ENCODE results near the gene NCKAP1. TPM values are rescaled to one million over a fixed set of nuclear protein-coding genes. Genes with fewer than 3 reads are reported as not detected.
A peak's percentile ranks its signal among the peaks of the same experiment; 100 is the strongest.

The NCKAP1 gene
- total and polyA plus RNA-seq, 2 donors (not counting 1 experiment from before 2014, with no cell fraction given): 141 to 219 TPM

- Histone ChIP-seq H3K4me1 (ENCODE audit: control insufficient read depth, extremely low read depth, insufficient read depth, low read length) (no peaks in the 10 kb centered on the region), H3K36me3 (ENCODE audit: control insufficient read depth, insufficient read depth, low read length) (peaks cover 3% of the 10 kb centered on the region), H4K20me1 (ENCODE audit: control insufficient read depth, extremely low read depth, insufficient read depth, low read length) (no peaks in the 10 kb centered on the region), H3K27me3 (ENCODE audit: control insufficient read depth, insufficient read depth, low read length) (no peaks in the 10 kb centered on the region), H2AFZ (ENCODE audit: low read length) (no peak overlapping the region), H3K9ac (ENCODE audit: insufficient read depth, low read length) (no peak overlapping the region), H3K79me2 (ENCODE audit: control insufficient read depth, insufficient read depth, low read length) (no peaks in the 10 kb centered on the region), H3K4me3 (replicated peaks in 1 of 4; ENCODE audit: control extremely low read depth in 1 of 4, insufficient read depth in 1 of 4, low read depth in 3 of 4, low read length in 4 of 4) (no peak overlapping the region), H3K4me2 (ENCODE audit: extremely low read depth, insufficient read depth, low read length) (no peak overlapping the region), H3K27ac (ENCODE audit: insufficient read depth, low read length) (no peak overlapping the region), H3K9me3 (ENCODE audit: control insufficient read depth, insufficient read depth, low read depth, low read length) (no peaks in the 10 kb centered on the region)
- DNase-seq (ENCODE audit: low read depth in 2 of 2): no peak
- no peak for TF ChIP-seq EZH2 (IDR thresholded peaks at IDR 0.05; ENCODE audit: low read length, missing control alignments)
- TF ChIP-seq CTCF (conservative IDR thresholded peaks at IDR 0.05 in 1 of 2, IDR thresholded peaks at IDR 0.05 in 1 of 2; ENCODE audit: low read depth in 1 of 2, low read length in 2 of 2): no peak
Observed at GRCh38 chr2:182943339-182943738, 94.9 kb downstream of the NCKAP1 start.

- TF ChIP-seq CTCF (conservative IDR thresholded peaks at IDR 0.05 in 1 of 2, IDR thresholded peaks at IDR 0.05 in 1 of 2; ENCODE audit: low read depth in 1 of 2, low read length in 2 of 2) (no peak), EZH2 (IDR thresholded peaks at IDR 0.05; ENCODE audit: low read length, missing control alignments) (no peak)
- Histone ChIP-seq H2AFZ (ENCODE audit: low read length) (no peak overlapping the region), H3K27ac (ENCODE audit: insufficient read depth, low read length) (no peak overlapping the region), H3K4me2 (ENCODE audit: extremely low read depth, insufficient read depth, low read length) (no peak overlapping the region), H3K4me3 (replicated peaks in 1 of 4; ENCODE audit: control extremely low read depth in 1 of 4, insufficient read depth in 1 of 4, low read depth in 3 of 4, low read length in 4 of 4) (no peak overlapping the region), H3K9me3 (ENCODE audit: control insufficient read depth, insufficient read depth, low read depth, low read length) (no peaks in the 10 kb centered on the region), H3K79me2 (ENCODE audit: control insufficient read depth, insufficient read depth, low read length) (no peaks in the 10 kb centered on the region), H4K20me1 (ENCODE audit: control insufficient read depth, extremely low read depth, insufficient read depth, low read length) (no peaks in the 10 kb centered on the region), H3K27me3 (ENCODE audit: control insufficient read depth, insufficient read depth, low read length) (no peaks in the 10 kb centered on the region), H3K36me3 (ENCODE audit: control insufficient read depth, insufficient read depth, low read length) (peaks cover 3% of the 10 kb centered on the region), H3K4me1 (ENCODE audit: control insufficient read depth, extremely low read depth, insufficient read depth, low read length) (no peaks in the 10 kb centered on the region), H3K9ac (ENCODE audit: insufficient read depth, low read length) (no peak overlapping the region)
- no peak for DNase-seq (ENCODE audit: low read depth in 2 of 2)
Observed at GRCh38 chr2:182942756-182943155, 95.5 kb downstream of the NCKAP1 start.

GRCh38 chr2:182941919-182942318, 96.3 kb downstream of the NCKAP1 start:
- TF ChIP-seq CTCF (conservative IDR thresholded peaks at IDR 0.05 in 1 of 2, IDR thresholded peaks at IDR 0.05 in 1 of 2; ENCODE audit: low read depth in 1 of 2, low read length in 2 of 2): no peak
- TF ChIP-seq EZH2 (IDR thresholded peaks at IDR 0.05; ENCODE audit: low read length, missing control alignments): no peak
- H3K9me3 ChIP-seq (ENCODE audit: control insufficient read depth, insufficient read depth, low read depth, low read length): no peaks in the 10 kb centered on the region
- no peaks in the 10 kb centered on the region for H4K20me1 ChIP-seq (ENCODE audit: control insufficient read depth, extremely low read depth, insufficient read depth, low read length)
- H3K4me3 ChIP-seq (replicated peaks in 1 of 4; ENCODE audit: control extremely low read depth in 1 of 4, insufficient read depth in 1 of 4, low read depth in 3 of 4, low read length in 4 of 4): no peak overlapping the region
- no peaks in the 10 kb centered on the region for H3K79me2 ChIP-seq (ENCODE audit: control insufficient read depth, insufficient read depth, low read length)
- H3K27ac ChIP-seq (ENCODE audit: insufficient read depth, low read length): no peak overlapping the region
- H2AFZ ChIP-seq (ENCODE audit: low read length): no peak overlapping the region
- no peaks in the 10 kb centered on the region for H3K4me1 ChIP-seq (ENCODE audit: control insufficient read depth, extremely low read depth, insufficient read depth, low read length)
- no peak overlapping the region for H3K9ac ChIP-seq (ENCODE audit: insufficient read depth, low read length)
- no peak overlapping the region for H3K4me2 ChIP-seq (ENCODE audit: extremely low read depth, insufficient read depth, low read length)
- H3K27me3 ChIP-seq (ENCODE audit: control insufficient read depth, insufficient read depth, low read length): no peaks in the 10 kb centered on the region
- peaks cover 3% of the 10 kb centered on the region for H3K36me3 ChIP-seq (ENCODE audit: control insufficient read depth, insufficient read depth, low read length)
- peak in 1 of 2 donors; percentile 67 for DNase-seq (ENCODE audit: low read depth in 2 of 2)

Measured in fibroblast of lung (primary cell).